ENCODE data around the gene PTK6.

- TF ChIP-seq CTCF (conservative IDR thresholded peaks at IDR 0.05; ENCODE audit: low read length), result no peak
- TF ChIP-seq EZH2phosphoT487 (IDR thresholded peaks at IDR 0.05; ENCODE audit: borderline replicate concordance, low read depth, low read length), result no peak
Observed at GRCh38 chr20:63493563-63494020, 43.6 kb downstream of the PTK6 start.
